Thyroid gland (tissue), 4 donors: ENCODE data around the gene SPACA5.

Experiments used
- CTCF ChIP-seq, 6 experiments: fragments of 200-600 bp in 3 of 6; fragments of 450-650 bp in 3 of 6; sonication (generic) in 3 of 6; IDR thresholded peaks; one replicate each; pipeline ENCODE4 v1.5.1; 2016 to 2019; ENCODE audit warnings: antibody characterized with exemption in 6 of 6, mild to moderate bottlenecking in 2 of 6, inconsistent platforms in 1 of 6, moderate library complexity in 1 of 6
- POLR2A ChIP-seq, 2 donors: fragments of 450-650 bp; IDR thresholded peaks; one replicate each; pipeline ENCODE4 v1.6.1; 2017; ENCODE audit warnings: antibody characterized with exemption in 2 of 2, mild to moderate bottlenecking in 2 of 2, moderate library complexity in 1 of 2

GRCh38 chrX:47976254-47977151, 30.3 kb upstream of the SPACA5 start:
- no peak for TF ChIP-seq CTCF (IDR thresholded peaks at IDR 0.05)
- no peak for TF ChIP-seq POLR2A (IDR thresholded peaks at IDR 0.05)
